Lower lobe of right lung (tissue), 2 donors: Measurements from ENCODE around the gene KIAA0753. TPM values are rescaled to one million over a fixed set of nuclear protein-coding genes. Genes with fewer than 3 reads are reported as not detected.

Experiments used
- ATAC-seq, 2 donors: fragments of 200-7000 bp; cut with Tn5 transposase; one replicate each; pipeline ENCODE4 v1.9.1; 2020 to 2022; ENCODE audit warnings: mild to moderate bottlenecking in 2 of 2, moderate library complexity in 2 of 2
- DNase-seq: peaks from one replicate; pipeline ENCODE4 v3.0.0-alpha.2; 2020
- H3K27ac ChIP-seq: fragments of 200-600 bp; one replicate; pipeline ENCODE4 v1.8.0; 2022
- H3K27me3 ChIP-seq: fragments of 200-600 bp; one replicate; pipeline ENCODE4 v1.8.0; 2022; ENCODE audit warnings: low read depth
- H3K36me3 ChIP-seq: fragments of 200-600 bp; one replicate; pipeline ENCODE4 v1.8.0; 2022; ENCODE audit warnings: mild to moderate bottlenecking
- H3K4me1 ChIP-seq: fragments of 200-600 bp; one replicate; pipeline ENCODE4 v1.8.0; 2022
- H3K4me3 ChIP-seq: fragments of 200-600 bp; one replicate; pipeline ENCODE4 v1.8.0; 2022; ENCODE audit warnings: mild to moderate bottlenecking
- H3K9me3 ChIP-seq: fragments of 200-600 bp; one replicate; pipeline ENCODE4 v1.8.0; 2022
- CTCF ChIP-seq: fragments of 200-600 bp; IDR thresholded peaks from one replicate; pipeline ENCODE4 v1.8.0; 2022; ENCODE audit warnings: antibody characterized with exemption, mild to moderate bottlenecking
- intact Hi-C: fragments of 100-400 bp; cut with DNase I; formaldehyde crosslinking; loops from one replicate; pipeline ENCODE4 v1.11.0; 2022
- total RNA-seq: library from RNA; stranded (reverse); fragmentation: NEBNext Ultra II Directional; extraction: Animal tissue kit (Norgen Biotek cat#: 25700); gene quantifications from one replicate; pipeline ENCODE4 v1.2.1, GENCODE V29; 2021
- donor health status: DM: no; HTN: yes; CAD: no; lungs with severe emphysema.

KIAA0753 gene
- total RNA-seq, 1 donor from 2014 or later = 20.0 TPM

- no peak for ATAC-seq
- Histone ChIP-seq H3K27me3 (no peaks in the 10 kb centered on the region), H3K9me3 (no peaks in the 10 kb centered on the region), H3K4me3 (no peak overlapping the region), H3K27ac (no peak overlapping the region), H3K36me3 (peaks cover 53% of the 10 kb centered on the region), H3K4me1 (peaks cover 32% of the 10 kb centered on the region)
- no peak for TF ChIP-seq CTCF
- no peak for DNase-seq
- intact Hi-C loops = no loop called here
Measured at GRCh38 chr17:6642592-6642991, 2.1 kb upstream of the KIAA0753 start.

GRCh38 chr17:6641247-6641863 is 844 bp upstream of the KIAA0753 start:
- H3K4me1 ChIP-seq = peaks cover 32% of the 10 kb centered on the region
- peak overlapping the region; percentile 93 for H3K4me3 ChIP-seq
- intact Hi-C loops = no loop called here
- peak overlapping the region; percentile 93 for H3K27ac ChIP-seq
- no peaks in the 10 kb centered on the region for H3K27me3 ChIP-seq
- peaks cover 41% of the 10 kb centered on the region for H3K36me3 ChIP-seq
- TF ChIP-seq CTCF = no peak
- peak; percentile 8 to 36 for ATAC-seq
- H3K9me3 ChIP-seq = no peaks in the 10 kb centered on the region
- DNase-seq = no peak

GRCh38 chr17:6639586-6640535 is 650 bp downstream of the KIAA0753 start:
- intact Hi-C loops = no loop called here
- ATAC-seq = peak; percentile 73 to 74

GRCh38 chr17:6639014-6639585 is 1.4 kb downstream of the KIAA0753 start:
- Histone ChIP-seq H3K36me3 (peaks cover 28% of the 10 kb centered on the region), H3K27me3 (no peaks in the 10 kb centered on the region), H3K4me1 (peaks cover 32% of the 10 kb centered on the region), H3K9me3 (no peaks in the 10 kb centered on the region), H3K4me3 (peak overlapping the region; percentile 93), H3K27ac (no peak overlapping the region)
- no peak for TF ChIP-seq CTCF
- no peak for DNase-seq
- intact Hi-C loops = no loop called here
- ATAC-seq = no peak

More at GRCh38 chr17:6639586-6640535, 650 bp downstream of the KIAA0753 start:
- Histone ChIP-seq H3K36me3 (peaks cover 28% of the 10 kb centered on the region), H3K4me3 (peak overlapping the region; percentile 93), H3K4me1 (peaks cover 32% of the 10 kb centered on the region), H3K27ac (peak overlapping the region; percentile 93), H3K9me3 (no peaks in the 10 kb centered on the region), H3K27me3 (no peaks in the 10 kb centered on the region)
- TF ChIP-seq CTCF = no peak
- DNase-seq = peak; percentile 66

GRCh38 chr17:6638046-6638908 is 2.2 kb downstream of the KIAA0753 start:
- intact Hi-C loops = no loop called here
- Histone ChIP-seq H3K36me3 (peaks cover 27% of the 10 kb centered on the region), H3K4me3 (no peak overlapping the region), H3K4me1 (peaks cover 32% of the 10 kb centered on the region), H3K27me3 (no peaks in the 10 kb centered on the region), H3K27ac (no peak overlapping the region), H3K9me3 (no peaks in the 10 kb centered on the region)
- ATAC-seq = no peak
- TF ChIP-seq CTCF = no peak
- DNase-seq = no peak
